ENCODE data around the gene CYP4F12. TPM values are rescaled to one million over a fixed set of nuclear protein-coding genes. Genes with fewer than 3 reads are reported as not detected.

Gene CYP4F12
- total and polyA plus RNA-seq, 2 donors (not counting 1 experiment from before 2014, with no cell fraction given): not detected

DNA sequence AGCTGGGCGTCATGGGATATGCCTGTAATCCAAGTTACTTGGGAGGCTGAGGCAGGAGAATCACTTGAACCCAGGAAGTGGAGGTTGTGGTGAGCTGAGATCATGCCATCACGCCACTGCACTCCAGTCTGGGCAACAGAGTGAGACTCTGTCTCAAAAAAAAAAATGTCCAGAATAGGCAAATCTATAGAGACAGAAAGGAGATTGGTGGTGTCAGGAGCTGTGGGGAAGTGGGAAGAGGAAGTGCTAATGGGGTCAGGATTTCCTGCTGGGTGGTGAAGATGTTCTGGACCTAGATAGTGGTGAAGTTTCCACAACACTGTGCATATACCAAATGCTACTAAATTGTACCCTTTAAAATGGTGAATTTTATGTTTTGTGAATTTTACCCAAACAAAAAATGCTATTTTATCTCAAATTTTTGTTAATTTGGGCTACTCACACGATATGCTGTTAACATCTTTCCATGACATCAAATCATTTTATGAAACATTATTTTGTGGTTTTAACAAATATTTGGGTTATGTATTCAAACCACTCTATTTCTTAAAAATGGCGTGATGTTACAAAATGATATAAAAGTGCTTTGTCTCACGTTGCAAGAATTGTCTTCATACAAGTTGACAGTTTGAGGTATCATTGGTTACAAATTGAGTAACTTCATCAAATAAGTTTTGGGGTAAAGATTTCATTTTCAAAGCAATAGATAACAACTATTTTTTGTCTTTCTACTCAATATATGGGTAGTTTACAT, 39.6 kb upstream of the CYP4F12 start:
- Mint-ChIP-seq H3K9me3 (ENCODE audit: insufficient read depth) (no peaks in the 10 kb centered on the region), H3K27ac (no peak overlapping the region), H3K4me1 (peaks cover 3% of the 10 kb centered on the region), H3K4me3 (no peak overlapping the region), H3K27me3 (peaks cover 33% of the 10 kb centered on the region)
- intact Hi-C loops (cut with micrococcal nuclease): loop anchor here (5.0 kb wide), 1 partner anchor 784 kb away; no protein-coding TSS in a partner anchor
- no peak for ATAC-seq (ENCODE audit: low read depth)
- Histone ChIP-seq H4K20me1 (ENCODE audit: control insufficient read depth, insufficient read depth, low read length, poor library complexity, severe bottlenecking) (no peaks in the 10 kb centered on the region), H3K79me2 (ENCODE audit: control insufficient read depth, insufficient read depth, low read length) (no peaks in the 10 kb centered on the region), H3K4me1 (ENCODE audit: control insufficient read depth in 2 of 2, insufficient read depth in 2 of 2, low read length in 2 of 2) (peaks cover 0 to 7% of the 10 kb centered on the region in 2 donors), H2AFZ (ENCODE audit: insufficient read depth, low read depth, low read length, poor library complexity, severe bottlenecking) (no peak overlapping the region), H3K27me3 (replicated peaks in 1 of 4; ENCODE audit: control extremely low read depth in 1 of 4, control insufficient read depth in 3 of 4, insufficient read depth in 4 of 4, low read length in 3 of 4) (peaks cover 0 to 22% (median 6%) of the 10 kb centered on the region in 4 experiments), H3K4me2 (replicated peaks; ENCODE audit: low read depth, low read length, poor library complexity, severe bottlenecking) (no peak overlapping the region), H3K9ac (ENCODE audit: low read length) (no peak overlapping the region), H3K27ac (ENCODE audit: low read length in 2 of 2) (no peak overlapping the region), H3K4me3 (ENCODE audit: control extremely low read depth in 1 of 5, extremely low read depth in 1 of 5, insufficient read depth in 1 of 5, low read depth in 2 of 5, low read length in 4 of 5) (no peak overlapping the region), H3K9me3 (ENCODE audit: control extremely low read depth in 1 of 3, control insufficient read depth in 2 of 3, insufficient read depth in 1 of 3, low read length in 2 of 3) (no peaks in the 10 kb centered on the region), H3K36me3 (replicated peaks in 1 of 2; ENCODE audit: control extremely low read depth in 1 of 2, control insufficient read depth in 1 of 2, extremely low read depth in 1 of 2, insufficient read depth in 2 of 2, low read length in 1 of 2) (no peaks in the 10 kb centered on the region)
- ChIA-PET CTCF (no interaction called here), POLR2A (interaction anchor here (0.7 kb wide), 1 partner anchor 14 kb away, joined by 3 read pairs; no protein-coding TSS in a partner anchor)
- WGBS (ENCODE audit: insufficient coverage): 48% methylated on average over 2 of the region's 5 CpGs
- no peak for DNase-seq
- TF ChIP-seq, protein P1, sequence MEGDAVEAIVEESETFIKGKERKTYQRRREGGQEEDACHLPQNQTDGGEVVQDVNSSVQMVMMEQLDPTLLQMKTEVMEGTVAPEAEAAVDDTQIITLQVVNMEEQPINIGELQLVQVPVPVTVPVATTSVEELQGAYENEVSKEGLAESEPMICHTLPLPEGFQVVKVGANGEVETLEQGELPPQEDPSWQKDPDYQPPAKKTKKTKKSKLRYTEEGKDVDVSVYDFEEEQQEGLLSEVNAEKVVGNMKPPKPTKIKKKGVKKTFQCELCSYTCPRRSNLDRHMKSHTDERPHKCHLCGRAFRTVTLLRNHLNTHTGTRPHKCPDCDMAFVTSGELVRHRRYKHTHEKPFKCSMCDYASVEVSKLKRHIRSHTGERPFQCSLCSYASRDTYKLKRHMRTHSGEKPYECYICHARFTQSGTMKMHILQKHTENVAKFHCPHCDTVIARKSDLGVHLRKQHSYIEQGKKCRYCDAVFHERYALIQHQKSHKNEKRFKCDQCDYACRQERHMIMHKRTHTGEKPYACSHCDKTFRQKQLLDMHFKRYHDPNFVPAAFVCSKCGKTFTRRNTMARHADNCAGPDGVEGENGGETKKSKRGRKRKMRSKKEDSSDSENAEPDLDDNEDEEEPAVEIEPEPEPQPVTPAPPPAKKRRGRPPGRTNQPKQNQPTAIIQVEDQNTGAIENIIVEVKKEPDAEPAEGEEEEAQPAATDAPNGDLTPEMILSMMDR (IDR thresholded peaks at IDR 0.05): no peak
- no peak for TF ChIP-seq EZH2 (IDR thresholded peaks at IDR 0.05; ENCODE audit: borderline replicate concordance, insufficient read depth, low read depth, low read length, poor library complexity, severe bottlenecking)

DNA sequence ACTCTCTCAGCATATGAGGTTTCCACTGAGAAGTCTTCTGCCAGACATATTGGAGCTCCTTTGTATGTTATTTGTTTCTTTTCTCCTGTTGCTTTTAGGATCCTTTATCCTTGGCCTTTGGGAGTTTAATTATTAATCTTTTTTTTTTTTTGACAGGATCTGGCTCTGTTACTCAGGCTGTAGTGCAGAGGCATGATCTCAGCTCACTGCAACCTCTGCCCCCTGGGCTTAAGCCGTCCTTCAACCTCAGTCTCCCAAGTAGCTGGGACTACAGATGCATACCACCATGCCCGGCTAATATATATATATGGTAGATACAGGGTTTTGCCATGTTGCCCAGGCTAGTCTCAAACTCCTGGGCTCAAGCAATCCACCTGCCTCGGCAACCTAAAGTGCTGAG, 38.8 kb upstream of the CYP4F12 start:
- H3K4me2 ChIP-seq (replicated peaks; ENCODE audit: low read depth, low read length, poor library complexity, severe bottlenecking): no peak overlapping the region
- peaks cover 33% of the 10 kb centered on the region for H3K27me3 Mint-ChIP-seq
- H4K20me1 ChIP-seq (ENCODE audit: control insufficient read depth, insufficient read depth, low read length, poor library complexity, severe bottlenecking): no peaks in the 10 kb centered on the region
- H3K9ac ChIP-seq (ENCODE audit: low read length): no peak overlapping the region
- no peak overlapping the region for H3K27ac Mint-ChIP-seq
- no peaks in the 10 kb centered on the region for H3K79me2 ChIP-seq (ENCODE audit: control insufficient read depth, insufficient read depth, low read length)
- peaks cover 0 to 14% (median 4%) of the 10 kb centered on the region in 4 experiments for H3K27me3 ChIP-seq (replicated peaks in 1 of 4; ENCODE audit: control extremely low read depth in 1 of 4, control insufficient read depth in 3 of 4, insufficient read depth in 4 of 4, low read length in 3 of 4)
- H3K4me1 ChIP-seq (ENCODE audit: control insufficient read depth in 2 of 2, insufficient read depth in 2 of 2, low read length in 2 of 2): peaks cover 0 to 3% of the 10 kb centered on the region in 2 donors
- H3K27ac ChIP-seq (ENCODE audit: low read length in 2 of 2): no peak overlapping the region
- TF ChIP-seq EZH2 (IDR thresholded peaks at IDR 0.05; ENCODE audit: borderline replicate concordance, insufficient read depth, low read depth, low read length, poor library complexity, severe bottlenecking): no peak
- TF ChIP-seq, protein P1 (IDR thresholded peaks at IDR 0.05): no peak
- no peaks in the 10 kb centered on the region for H3K9me3 Mint-ChIP-seq (ENCODE audit: insufficient read depth)
- H3K36me3 ChIP-seq (replicated peaks in 1 of 2; ENCODE audit: control extremely low read depth in 1 of 2, control insufficient read depth in 1 of 2, extremely low read depth in 1 of 2, insufficient read depth in 2 of 2, low read length in 1 of 2): no peaks in the 10 kb centered on the region
- no peak overlapping the region for H3K4me3 Mint-ChIP-seq
- POLR2A ChIA-PET: no interaction called here
- no peak overlapping the region for H3K4me3 ChIP-seq (ENCODE audit: control extremely low read depth in 1 of 5, extremely low read depth in 1 of 5, insufficient read depth in 1 of 5, low read depth in 2 of 5, low read length in 4 of 5)
- ATAC-seq (ENCODE audit: low read depth) (no peak), DNase-seq (no peak)
- intact Hi-C loops (cut with micrococcal nuclease): loop anchor here (5.0 kb wide), 1 partner anchor 783 kb away; no protein-coding TSS in a partner anchor
- H3K4me1 Mint-ChIP-seq: peaks cover 3% of the 10 kb centered on the region
- WGBS (ENCODE audit: insufficient coverage): no CpG with 5 or more reads among the region's 3 CpGs
- CTCF ChIA-PET: no interaction called here
- H3K9me3 ChIP-seq (ENCODE audit: control extremely low read depth in 1 of 3, control insufficient read depth in 2 of 3, insufficient read depth in 1 of 3, low read length in 2 of 3): no peaks in the 10 kb centered on the region
- H2AFZ ChIP-seq (ENCODE audit: insufficient read depth, low read depth, low read length, poor library complexity, severe bottlenecking): no peak overlapping the region
